Measurements from ENCODE around the gene NFIX. TPM values are rescaled to one million over a fixed set of nuclear protein-coding genes. Genes with fewer than 3 reads are reported as not detected.
"Not testable (repeated sequence)": the region's sequence is repeated elsewhere in the genome, so short reads cannot be mapped to it uniquely, and the experiment has no call there.

Gene NFIX
- 1 to 10 TPM; 1.2 to 1.5 TPM for total RNA-seq

GRCh38 chr19:12994701-12995595, at the start of gene NFIX:
NFIX (plus strand) TSS chr19:12995475; CDS start chr19:12995838, 363 bp downstream.
- H3K27ac Mint-ChIP-seq: peak within 1 kb of the TSS; percentile 1
- CTCF ChIA-PET: interaction anchor here (1.9 kb wide), 1 partner anchor 10 kb away, joined by 4 read pairs; no protein-coding TSS in a partner anchor

DNA sequence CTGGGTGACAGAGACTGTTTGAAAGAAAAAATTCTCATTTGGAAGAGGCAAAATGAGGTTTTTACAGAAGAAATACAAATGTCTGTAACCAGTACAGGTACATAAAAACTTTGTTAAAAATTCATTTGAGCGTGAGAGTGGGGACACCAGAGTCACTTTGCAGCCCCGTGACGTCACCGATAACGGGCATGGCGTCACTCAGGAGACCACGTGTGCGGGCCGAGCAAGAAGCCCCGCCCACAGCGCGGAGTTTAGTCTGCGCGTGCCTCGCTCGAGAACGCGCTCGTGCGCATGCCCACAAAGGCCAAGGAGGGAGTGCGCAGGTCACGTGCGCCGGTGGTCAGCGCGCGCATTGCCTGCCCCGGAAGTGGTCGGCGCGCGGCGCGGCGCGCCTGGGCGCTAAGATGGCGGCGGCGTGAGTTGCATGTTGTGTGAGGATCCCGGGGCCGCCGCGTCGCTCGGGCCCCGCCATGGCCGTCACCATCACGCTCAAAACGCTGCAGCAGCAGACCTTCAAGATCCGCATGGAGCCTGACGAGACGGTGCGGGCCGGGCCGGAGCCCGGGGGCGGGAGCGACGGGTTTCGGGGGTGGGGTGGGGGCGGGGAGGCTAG, 49.7 kb upstream of the NFIX start, which contains the start of gene RAD23A:
RAD23A (plus strand) TSS at position 384 of the 613 bp plus-strand sequence; CDS start at position 471, 87 bp downstream.
- DNase-seq: peak; percentile 98
- Mint-ChIP-seq H3K4me3 (peak within 1 kb of the TSS; percentile 95), H3K27ac (peak within 1 kb of the TSS; percentile 96), H3K9me3 (no peaks in the 10 kb centered on the region), H3K27me3 (no peaks in the 10 kb centered on the region), H3K36me3 (ENCODE audit: low read depth) (peaks cover 62% of the 10 kb centered on the region), H3K4me1 (peaks cover 60% of the 10 kb centered on the region)
- ChIA-PET POLR2A (no interaction called here), CTCF (interaction anchor here (7.2 kb wide), 1 partner anchor 20 kb away, joined by 31 read pairs; no protein-coding TSS in a partner anchor)

More at GRCh38 chr19:12994701-12995595, at the start of gene NFIX:
- H3K27me3 Mint-ChIP-seq: peaks cover 28% of the 10 kb centered on the region
- POLR2A ChIA-PET: no interaction called here
- peaks cover 7% of the 10 kb centered on the region for H3K4me1 Mint-ChIP-seq
- peak within 1 kb of the TSS; percentile 79 for H3K4me3 Mint-ChIP-seq
- no peaks in the 10 kb centered on the region for H3K9me3 Mint-ChIP-seq
- peaks cover 3% of the 10 kb centered on the region for H3K36me3 Mint-ChIP-seq (ENCODE audit: low read depth)
- peak; percentile 69 for DNase-seq

GRCh38 chr19:12946092-12946721, 49.1 kb upstream of the NFIX start:
- Mint-ChIP-seq H3K27ac (peak overlapping the region; percentile 94), H3K9me3 (no peaks in the 10 kb centered on the region), H3K4me1 (peaks cover 60% of the 10 kb centered on the region), H3K4me3 (peak overlapping the region; percentile 95), H3K36me3 (ENCODE audit: low read depth) (peaks cover 63% of the 10 kb centered on the region), H3K27me3 (no peaks in the 10 kb centered on the region)
- DNase-seq: peak; percentile 58
- ChIA-PET CTCF (interaction anchor here (7.2 kb wide), 1 partner anchor 19 kb away, joined by 31 read pairs; no protein-coding TSS in a partner anchor), POLR2A (no interaction called here)

DNA sequence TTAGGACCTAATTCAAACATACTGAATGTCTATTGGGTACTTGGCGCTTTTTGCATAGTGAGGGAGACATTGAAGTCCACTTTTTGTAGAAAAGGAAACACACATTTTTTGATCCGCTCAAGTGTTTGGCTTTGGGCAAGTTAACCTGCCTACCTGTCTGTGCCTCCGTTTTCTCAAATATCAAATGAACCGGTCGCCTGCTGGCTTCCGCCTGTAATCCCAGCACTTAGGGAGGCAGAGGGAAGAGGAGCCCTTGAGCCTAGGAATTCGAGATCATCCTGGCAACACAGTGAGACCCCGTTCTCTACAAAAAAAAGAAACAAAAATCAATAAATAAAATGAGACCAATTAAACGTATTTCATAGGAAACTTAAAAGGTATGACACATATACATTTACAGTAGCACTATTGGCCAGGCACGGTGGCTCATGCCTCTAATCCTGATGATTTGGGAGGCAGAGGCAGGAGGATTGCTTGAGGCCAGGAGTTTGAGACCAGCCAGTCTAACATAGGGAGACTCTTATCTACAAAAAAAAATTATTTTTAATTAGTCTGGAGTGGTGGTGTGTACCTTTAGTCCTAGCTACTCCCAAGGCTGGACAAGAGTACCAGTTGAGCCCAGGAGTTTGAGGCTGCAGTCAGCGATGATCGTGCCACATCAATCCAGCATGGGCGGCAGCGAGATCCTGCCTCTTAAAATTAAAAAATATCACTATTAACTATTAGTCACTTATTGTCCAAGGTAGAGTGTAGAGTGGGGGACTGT, 48.4 kb upstream of the NFIX start:
- H3K27ac Mint-ChIP-seq: peak overlapping the region; percentile 94
- H3K36me3 Mint-ChIP-seq (ENCODE audit: low read depth): peaks cover 69% of the 10 kb centered on the region
- H3K9me3 Mint-ChIP-seq: no peaks in the 10 kb centered on the region
- ChIA-PET CTCF (interaction anchor here (1.5 to 7.2 kb wide), 3 partner anchors 9 to 62 kb away, joined by 3 to 31 read pairs (median 4); no protein-coding TSS in a partner anchor), POLR2A (no interaction called here)
- peaks cover 61% of the 10 kb centered on the region for H3K4me1 Mint-ChIP-seq
- peak overlapping the region; percentile 95 for H3K4me3 Mint-ChIP-seq
- DNase-seq: no peak
- H3K27me3 Mint-ChIP-seq: no peaks in the 10 kb centered on the region

- Mint-ChIP-seq H3K27ac (peak overlapping the region; percentile 58), H3K27me3 (no peaks in the 10 kb centered on the region), H3K4me3 (no peak overlapping the region), H3K4me1 (peaks cover 54% of the 10 kb centered on the region), H3K9me3 (no peaks in the 10 kb centered on the region), H3K36me3 (ENCODE audit: low read depth) (peaks cover 67% of the 10 kb centered on the region)
- ChIA-PET CTCF (interaction anchor here (0.6 to 7.2 kb wide), 4 partner anchors 10 to 63 kb away, joined by 3 to 31 read pairs (median 4); no protein-coding TSS in a partner anchor), POLR2A (no interaction called here)
- DNase-seq: no peak
Observed at GRCh38 chr19:12947702-12948611, 47.3 kb upstream of the NFIX start.

DNA sequence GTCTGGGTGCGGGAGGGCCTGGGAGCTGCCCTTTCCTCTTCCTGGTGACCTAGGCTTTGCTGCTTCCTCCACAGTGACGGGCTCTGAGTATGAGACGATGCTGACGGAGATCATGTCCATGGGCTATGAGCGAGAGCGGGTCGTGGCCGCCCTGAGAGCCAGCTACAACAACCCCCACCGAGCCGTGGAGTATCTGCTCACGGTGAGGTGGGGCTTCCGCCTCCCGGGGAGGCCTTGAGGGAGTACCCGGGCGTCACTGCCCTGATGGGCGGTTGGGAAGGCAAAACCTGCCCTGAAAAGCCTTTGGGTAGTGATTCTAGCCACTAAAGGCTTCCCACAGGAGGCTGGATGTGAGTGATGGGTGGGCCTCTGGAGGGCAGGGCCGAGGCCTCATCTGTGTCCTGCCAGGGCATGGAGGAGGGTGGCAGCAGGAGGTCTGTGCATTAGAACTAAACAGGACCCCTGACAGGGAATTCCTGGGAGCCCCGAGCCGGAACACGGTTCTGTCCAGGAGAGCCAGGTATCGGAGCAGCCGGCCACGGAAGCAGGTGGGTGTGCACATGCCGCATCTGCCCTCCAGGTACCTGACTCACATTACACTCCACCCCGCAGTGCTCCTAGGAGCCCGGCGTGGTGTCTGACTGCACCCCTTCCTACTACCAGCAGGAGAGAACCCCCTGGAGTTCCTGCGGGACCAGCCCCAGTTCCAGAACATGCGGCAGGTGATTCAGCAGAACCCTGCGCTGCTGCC, 46.5 kb upstream of the NFIX start:
- no peak overlapping the region for H3K27ac Mint-ChIP-seq
- no peaks in the 10 kb centered on the region for H3K9me3 Mint-ChIP-seq
- no peaks in the 10 kb centered on the region for H3K27me3 Mint-ChIP-seq
- no peak for DNase-seq
- peaks cover 49% of the 10 kb centered on the region for H3K4me1 Mint-ChIP-seq
- ChIA-PET CTCF (interaction anchor here (1.2 to 7.2 kb wide), 3 partner anchors 11 to 17 kb away, joined by 4 to 31 read pairs (median 5); no protein-coding TSS in a partner anchor), POLR2A (no interaction called here)
- H3K36me3 Mint-ChIP-seq (ENCODE audit: low read depth): peaks cover 63% of the 10 kb centered on the region
- H3K4me3 Mint-ChIP-seq: no peak overlapping the region

- POLR2A ChIA-PET: no interaction called here
Observed at GRCh38 chr19:12949363-12950283, 45.7 kb upstream of the NFIX start.

DNA sequence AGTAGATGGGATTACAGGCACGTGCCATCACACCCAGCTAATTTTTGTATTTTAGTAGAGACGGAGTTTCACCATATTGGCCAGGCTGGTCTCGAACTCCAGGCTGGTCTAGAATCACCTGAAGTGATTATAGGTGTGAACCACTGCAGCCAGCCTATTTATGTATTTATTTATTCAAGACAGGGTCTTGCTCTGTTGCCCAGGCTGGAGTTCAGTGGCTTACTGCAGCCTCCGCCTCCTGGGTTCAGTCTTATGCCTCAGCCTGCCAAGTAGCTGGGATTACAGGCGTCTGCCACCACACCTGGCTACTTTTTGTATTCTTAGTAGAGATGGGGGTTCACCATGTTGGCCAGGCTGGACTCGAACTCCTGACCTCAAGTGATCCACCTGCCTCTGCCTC, 43.2 kb upstream of the NFIX start:
- CTCF ChIA-PET: interaction anchor here (0.8 to 7.2 kb wide), 2 partner anchors 13 to 109 kb away, joined by 3 to 31 read pairs; no protein-coding TSS in a partner anchor
- DNase-seq, H3K9me3 Mint-ChIP-seq, H3K27me3 Mint-ChIP-seq, H3K4me3 Mint-ChIP-seq, H3K27ac Mint-ChIP-seq, POLR2A ChIA-PET: not testable (repeated sequence)
- peaks cover 50% of the 10 kb centered on the region for H3K36me3 Mint-ChIP-seq (ENCODE audit: low read depth)
- peaks cover 47% of the 10 kb centered on the region for H3K4me1 Mint-ChIP-seq

More at GRCh38 chr19:12949363-12950283, 45.7 kb upstream of the NFIX start:
- CTCF ChIA-PET: interaction anchor here (1.2 to 7.2 kb wide), 2 partner anchors 11 to 16 kb away, joined by 5 to 31 read pairs; no protein-coding TSS in a partner anchor
- Mint-ChIP-seq H3K36me3 (ENCODE audit: low read depth) (peaks cover 61% of the 10 kb centered on the region), H3K27ac (peak overlapping the region; percentile 51), H3K4me3 (no peak overlapping the region), H3K4me1 (peaks cover 48% of the 10 kb centered on the region), H3K27me3 (no peaks in the 10 kb centered on the region), H3K9me3 (no peaks in the 10 kb centered on the region)
- no peak for DNase-seq

DNA sequence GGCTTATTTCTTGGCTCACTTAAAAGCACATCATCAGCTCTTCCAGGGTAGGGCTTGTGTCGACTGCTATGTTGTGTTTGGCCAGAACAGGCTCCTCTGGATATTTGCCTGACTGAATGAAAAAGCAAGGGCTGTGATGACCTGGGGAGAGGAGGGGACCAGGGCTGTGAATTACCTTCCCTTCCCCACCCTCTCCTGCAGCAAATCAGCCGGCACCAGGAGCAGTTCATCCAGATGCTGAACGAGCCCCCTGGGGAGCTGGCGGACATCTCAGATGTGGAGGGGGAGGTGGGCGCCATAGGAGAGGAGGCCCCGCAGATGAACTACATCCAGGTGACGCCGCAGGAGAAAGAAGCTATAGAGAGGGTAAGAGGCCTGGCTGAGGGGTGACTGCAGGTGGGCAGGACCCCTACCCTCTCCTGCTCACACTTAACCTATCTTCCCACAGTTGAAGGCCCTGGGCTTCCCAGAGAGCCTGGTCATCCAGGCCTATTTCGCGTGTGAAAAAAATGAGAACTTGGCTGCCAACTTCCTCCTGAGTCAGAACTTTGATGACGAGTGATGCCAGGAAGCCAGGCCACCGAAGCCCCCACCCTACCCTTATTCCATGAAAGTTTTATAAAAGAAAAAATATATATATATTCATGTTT, 42.7 kb upstream of the NFIX start:
- H3K9me3 Mint-ChIP-seq: no peaks in the 10 kb centered on the region
- H3K27me3 Mint-ChIP-seq: no peaks in the 10 kb centered on the region
- H3K4me3 Mint-ChIP-seq: no peak overlapping the region
- CTCF ChIA-PET: interaction anchor here (0.8 to 7.2 kb wide), 4 partner anchors 13 to 109 kb away, joined by 3 to 32 read pairs (median 18); no protein-coding TSS in a partner anchor
- POLR2A ChIA-PET: no interaction called here
- H3K27ac Mint-ChIP-seq: no peak overlapping the region
- peaks cover 49% of the 10 kb centered on the region for H3K36me3 Mint-ChIP-seq (ENCODE audit: low read depth)
- no peak for DNase-seq
- peaks cover 44% of the 10 kb centered on the region for H3K4me1 Mint-ChIP-seq

Data from activated CD4-positive, alpha-beta T cell treated with anti-CD3 and anti-CD28 coated beads, Interleukin-2, amount 10 ng/mL, durations not matched to agents 7 days and 5 days (primary cell).